ENCODE measurements around the gene HNRNPA1. TPM values are rescaled to one million over a fixed set of nuclear protein-coding genes. Genes with fewer than 3 reads are reported as not detected.

The HNRNPA1 gene
- total and polyA plus RNA-seq, 2 donors (not counting 1 experiment from before 2014, with no cell fraction given), result 631 to 1,040 TPM

- Mint-ChIP-seq H3K4me3 (peak within 1 kb of the TSS; percentile 53), H3K9me3 (ENCODE audit: insufficient read depth) (no peaks in the 10 kb centered on the region), H3K27ac (no peak within 1 kb of the TSS), H3K4me1 (peaks cover 47% of the 10 kb centered on the region), H3K27me3 (peaks cover 55% of the 10 kb centered on the region)
- Histone ChIP-seq H2AFZ (ENCODE audit: insufficient read depth, low read depth, low read length, poor library complexity, severe bottlenecking) (peak within 1 kb of the TSS; percentile 70), H3K27ac (ENCODE audit: low read length in 2 of 2) (no peak within 1 kb of the TSS), H3K4me2 (replicated peaks; ENCODE audit: low read depth, low read length, poor library complexity, severe bottlenecking) (peak within 1 kb of the TSS; percentile 78), H3K36me3 (replicated peaks in 1 of 2; ENCODE audit: control extremely low read depth in 1 of 2, control insufficient read depth in 1 of 2, extremely low read depth in 1 of 2, insufficient read depth in 2 of 2, low read length in 1 of 2) (no peaks in the 10 kb centered on the region), H3K4me1 (ENCODE audit: control insufficient read depth in 2 of 2, insufficient read depth in 2 of 2, low read length in 2 of 2) (peaks cover 46% of the 10 kb centered on the region in 2 donors), H3K27me3 (replicated peaks in 1 of 4; ENCODE audit: control extremely low read depth in 1 of 4, control insufficient read depth in 3 of 4, insufficient read depth in 4 of 4, low read length in 3 of 4) (peaks cover 0 to 45% (median 30%) of the 10 kb centered on the region in 4 experiments), H3K9ac (ENCODE audit: low read length) (peak within 1 kb of the TSS; percentile 55), H3K4me3 (ENCODE audit: control extremely low read depth in 1 of 5, extremely low read depth in 1 of 5, insufficient read depth in 1 of 5, low read depth in 2 of 5, low read length in 4 of 5) (peak within 1 kb of the TSS in 4 of 5 experiments; percentile 17 to 58 (median 28)), H3K9me3 (ENCODE audit: control extremely low read depth in 1 of 3, control insufficient read depth in 2 of 3, insufficient read depth in 1 of 3, low read length in 2 of 3) (peaks cover 0 to 5% (median 0%) of the 10 kb centered on the region in 3 donors), H4K20me1 (ENCODE audit: control insufficient read depth, insufficient read depth, low read length, poor library complexity, severe bottlenecking) (no peaks in the 10 kb centered on the region), H3K79me2 (ENCODE audit: control insufficient read depth, insufficient read depth, low read length) (no peaks in the 10 kb centered on the region)
- TF ChIP-seq EZH2 (IDR thresholded peaks at IDR 0.05; ENCODE audit: borderline replicate concordance, insufficient read depth, low read depth, low read length, poor library complexity, severe bottlenecking), result no peak
- no peak for TF ChIP-seq CTCF (IDR thresholded peaks at IDR 0.05)
- peak; percentile 21 for DNase-seq
- peak; percentile 31 for ATAC-seq (ENCODE audit: low read depth)
- ChIA-PET CTCF (interaction anchor here (0.7 to 3.2 kb wide), 9 partner anchors 9 to 312 kb away, joined by 3 to 17 read pairs (median 6); partner anchors contain the start of gene COPZ1), POLR2A (interaction anchor here (1.1 to 1.5 kb wide), 2 partner anchors 9 to 21 kb away, joined by 3 read pairs; partner anchors contain the start of gene CBX5)
- whole genome bisulfite sequencing (ENCODE audit: insufficient coverage), result 5% methylated on average over 24 of the region's 26 CpGs
- intact Hi-C loops (cut with micrococcal nuclease), result no loop called here
Observed at GRCh38 chr12:54300732-54301427, 20.4 kb downstream of the HNRNPA1 start, which contains the start of gene NFE2. Gene NFE2 (minus strand): TSS chr12:54301015. CDS start chr12:54295248, 5,767 bp downstream.
